Thyroid gland (tissue), 4 donors: Measurements from ENCODE around the gene CCDC117. TPM values are rescaled to one million over a fixed set of nuclear protein-coding genes. Genes with fewer than 3 reads are reported as not detected.
"Not testable (repeated sequence)": the region's sequence is repeated elsewhere in the genome, so short reads cannot be mapped to it uniquely, and the experiment has no call there.

ENCODE experiments used
- DNase-seq, 2 donors: peaks; one replicate each; pipeline ENCODE4 v3.0.0-alpha.2; 2019
- H3K27ac ChIP-seq, 3 donors: fragments of 200-600 bp; sonication (generic); 1 replicate in 2 of 3; 2 replicates in 1 of 3; pipeline ENCODE4 v1.5.1; 2016 to 2019; ENCODE audit warnings: mild to moderate bottlenecking in 1 of 3, moderate library complexity in 1 of 3
- H3K27me3 ChIP-seq: fragments of 200-600 bp; sonication (generic); one replicate; pipeline ENCODE4 v1.5.1; 2019
- H3K36me3 ChIP-seq, 2 donors: fragments of 200-600 bp; sonication (generic); one replicate each; pipeline ENCODE4 v1.5.1; 2016 to 2019
- H3K4me1 ChIP-seq, 2 donors: fragments of 200-600 bp; sonication (generic); one replicate each; pipeline ENCODE4 v1.5.1; 2017 to 2019
- H3K4me3 ChIP-seq, 3 donors: fragments of 200-600 bp; sonication (generic); replicated peaks in 1 of 3; 1 replicate in 2 of 3; 2 replicates in 1 of 3; pipeline ENCODE4 v1.5.1; 2016; ENCODE audit warnings: mild to moderate bottlenecking in 1 of 3
- H3K9me3 ChIP-seq: fragments of 200-600 bp; sonication (generic); one replicate; pipeline ENCODE4 v1.5.1; 2017
- CTCF ChIP-seq, 6 experiments: fragments of 200-600 bp in 3 of 6; fragments of 450-650 bp in 3 of 6; sonication (generic) in 3 of 6; IDR thresholded peaks; one replicate each; pipeline ENCODE4 v1.5.1; 2016 to 2019; ENCODE audit warnings: antibody characterized with exemption in 6 of 6, mild to moderate bottlenecking in 2 of 6, inconsistent platforms in 1 of 6, moderate library complexity in 1 of 6
- POLR2A ChIP-seq, 2 donors: fragments of 450-650 bp; IDR thresholded peaks; one replicate each; pipeline ENCODE4 v1.6.1; 2017; ENCODE audit warnings: antibody characterized with exemption in 2 of 2, mild to moderate bottlenecking in 2 of 2, moderate library complexity in 1 of 2
- WGBS, 2 donors: methylation state at CpG; one replicate each; pipeline ENCODE4 v1.1.5; 2017; 5-methylcytosine and 5-hydroxymethylcytosine counted together
- intact Hi-C: fragments of 100-400 bp; cut with DNase I; formaldehyde crosslinking; loops from one replicate; pipeline ENCODE4 v1.15.1; 2023
- total RNA-seq, 4 donors: library from RNA; depleted of rRNA; stranded (reverse); fragments of >200 nt; gene quantifications; one replicate each; pipeline ENCODE4 v1.2.3, GENCODE V29; 2016

Gene CCDC117
- total RNA-seq, 4 donors from 2014 or later: 21.2 to 40.2 (median 26.5) TPM

- DNase-seq: peak in 1 of 2 donors; percentile 34
- Histone ChIP-seq H3K27me3 (no peaks in the 10 kb centered on the region), H3K4me3 (no peak overlapping the region), H3K9me3 (no peaks in the 10 kb centered on the region), H3K27ac (peak overlapping the region; percentile 7 to 40 (median 12)), H3K36me3 (no peaks in the 10 kb centered on the region), H3K4me1 (peaks cover 4 to 10% of the 10 kb centered on the region in 2 donors)
- TF ChIP-seq POLR2A (IDR thresholded peaks at IDR 0.05) (no peak), CTCF (IDR thresholded peaks at IDR 0.05) (no peak)
- 30 to 39% methylated on average over 3 of the region's 3 CpGs for WGBS, 2 donors
- intact Hi-C loops: no loop called here
Observed at GRCh38 chr22:28759861-28760560, 12.5 kb upstream of the CCDC117 start.

GRCh38 chr22:28761449-28761755 is 11.1 kb upstream of the CCDC117 start:
- 94 to 97% methylated on average over 10 of the region's 10 CpGs for WGBS, 2 donors
- Histone ChIP-seq H3K9me3 (no peaks in the 10 kb centered on the region), H3K4me3 (no peak overlapping the region), H3K36me3 (no peaks in the 10 kb centered on the region), H3K4me1 (peaks cover 4 to 10% of the 10 kb centered on the region in 2 donors), H3K27me3 (no peaks in the 10 kb centered on the region), H3K27ac (no peak overlapping the region)
- no peak for DNase-seq
- intact Hi-C loops: no loop called here
- no peak for TF ChIP-seq POLR2A (IDR thresholded peaks at IDR 0.05)
- TF ChIP-seq CTCF (IDR thresholded peaks at IDR 0.05): no peak

- H3K36me3 ChIP-seq, DNase-seq, intact Hi-C loops, H3K4me3 ChIP-seq, H3K27me3 ChIP-seq, H3K27ac ChIP-seq, H3K9me3 ChIP-seq: not testable (repeated sequence)
- 96% methylated on average over 4 of the region's 4 CpGs for WGBS, 2 donors
- peaks cover 4 to 10% of the 10 kb centered on the region in 2 donors for H3K4me1 ChIP-seq
Observed at GRCh38 chr22:28762000-28762399, 10.5 kb upstream of the CCDC117 start.

- no peaks in the 10 kb centered on the region for H3K27me3 ChIP-seq
- H3K4me3 ChIP-seq: no peak overlapping the region
- no peak for DNase-seq
- WGBS, 2 donors: 95 to 96% methylated on average over 3 of the region's 3 CpGs
- no peak overlapping the region for H3K27ac ChIP-seq
- intact Hi-C loops: no loop called here
- TF ChIP-seq POLR2A (IDR thresholded peaks at IDR 0.05) (no peak), CTCF (IDR thresholded peaks at IDR 0.05) (no peak)
- H3K4me1 ChIP-seq: no peaks in the 10 kb centered on the region
- H3K36me3 ChIP-seq: no peaks in the 10 kb centered on the region
- H3K9me3 ChIP-seq: no peaks in the 10 kb centered on the region
Observed at GRCh38 chr22:28766628-28767027, 5.9 kb upstream of the CCDC117 start.

GRCh38 chr22:28768701-28769393 is 3.6 kb upstream of the CCDC117 start:
- Histone ChIP-seq H3K4me1 (no peaks in the 10 kb centered on the region), H3K27ac (no peak overlapping the region), H3K27me3 (no peaks in the 10 kb centered on the region), H3K4me3 (no peak overlapping the region), H3K36me3 (no peaks in the 10 kb centered on the region), H3K9me3 (no peaks in the 10 kb centered on the region)
- TF ChIP-seq CTCF (IDR thresholded peaks at IDR 0.05) (no peak), POLR2A (IDR thresholded peaks at IDR 0.05) (no peak)
- 89 to 92% methylated on average over 6 of the region's 6 CpGs for WGBS, 2 donors
- no peak for DNase-seq
- intact Hi-C loops: no loop called here
